Myocyte (in vitro differentiated cells): ENCODE measurements around the gene HHAT. TPM values are rescaled to one million over a fixed set of nuclear protein-coding genes. Genes with fewer than 3 reads are reported as not detected.

ENCODE experiments used
- DNase-seq: peaks from one replicate; pipeline ENCODE4 v3.0.0-alpha.2; 2012; ENCODE audit warnings: low read depth
- total RNA-seq: library from RNA; depleted of rRNA; stranded (reverse); fragments of >200 nt; gene quantifications from 2 replicates; pipeline ENCODE4 v1.2.3, GENCODE V29; 2014

The HHAT gene
- total RNA-seq, 1 donor from 2014 or later, result 24.8 TPM

DNA sequence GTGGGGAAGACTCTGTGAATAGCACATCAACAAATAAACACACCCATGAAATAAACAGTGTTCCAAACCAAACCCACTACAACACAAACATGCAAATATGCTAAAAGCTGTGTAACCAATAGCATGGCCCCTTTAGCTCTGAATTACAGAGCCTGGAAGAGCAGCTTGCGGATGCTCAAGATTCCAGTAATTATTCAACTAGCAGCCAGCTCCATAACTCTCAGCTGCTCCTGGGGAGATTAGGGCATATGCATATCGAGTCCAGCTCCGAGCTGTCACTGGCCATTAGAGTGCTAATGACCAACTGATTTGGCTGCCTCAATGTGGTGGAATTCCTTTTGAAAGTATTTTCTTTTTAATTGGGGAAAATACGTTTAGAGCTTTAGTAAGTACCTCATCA lies 207.1 kb downstream of the HHAT start:
- no peak for DNase-seq

DNA sequence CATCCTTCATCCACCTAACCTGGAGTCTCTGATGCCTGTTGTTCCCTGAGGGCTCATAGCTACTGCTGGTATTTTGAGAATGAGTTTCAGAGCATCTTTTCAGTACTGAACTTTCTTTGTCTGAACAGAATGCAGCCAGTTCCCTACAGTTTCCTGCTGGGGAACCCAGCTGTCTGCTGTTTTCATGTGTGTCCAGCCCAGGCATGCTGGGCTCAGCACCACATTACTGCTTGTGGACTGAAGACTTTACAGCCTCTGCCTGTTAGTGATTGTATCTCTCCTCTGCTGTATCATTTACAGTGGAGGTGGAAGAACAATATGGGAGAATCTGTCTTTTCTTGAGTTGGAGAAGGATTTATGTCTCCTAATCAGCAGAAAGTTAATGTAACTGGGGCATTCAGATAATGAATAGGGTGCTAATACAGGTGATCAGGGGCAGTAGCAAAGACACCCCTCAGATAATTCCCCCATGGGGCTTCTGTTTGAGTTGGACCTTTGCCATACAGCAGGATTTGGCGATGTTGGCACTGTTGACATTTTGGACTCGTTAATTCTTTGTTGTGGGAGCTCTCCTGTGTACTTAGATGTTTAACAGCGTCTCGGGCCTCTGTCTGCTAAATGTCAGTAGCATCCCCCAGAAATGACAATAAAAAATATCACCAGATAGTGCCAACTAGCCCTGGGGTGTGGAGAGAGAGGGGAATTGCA lies 207.7 kb downstream of the HHAT start:
- peak; percentile 59 for DNase-seq

DNA sequence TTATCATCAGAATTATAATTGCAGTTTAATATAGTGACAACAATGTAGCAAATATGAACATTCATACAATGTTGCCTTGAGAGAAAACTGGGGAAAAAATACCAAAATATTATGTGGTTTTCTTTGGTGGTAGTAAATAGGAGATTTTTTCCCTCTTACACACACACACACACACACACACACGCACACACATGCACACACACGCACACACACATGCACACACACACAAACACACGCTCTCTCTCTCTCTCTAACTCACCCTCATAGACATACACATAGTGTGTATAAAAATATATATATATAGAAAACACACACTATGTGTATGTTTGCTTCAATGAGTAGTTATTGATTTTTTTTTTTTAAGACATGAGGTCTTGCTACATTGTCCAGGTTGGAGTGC lies 211.6 kb downstream of the HHAT start:
- no peak for DNase-seq

DNA sequence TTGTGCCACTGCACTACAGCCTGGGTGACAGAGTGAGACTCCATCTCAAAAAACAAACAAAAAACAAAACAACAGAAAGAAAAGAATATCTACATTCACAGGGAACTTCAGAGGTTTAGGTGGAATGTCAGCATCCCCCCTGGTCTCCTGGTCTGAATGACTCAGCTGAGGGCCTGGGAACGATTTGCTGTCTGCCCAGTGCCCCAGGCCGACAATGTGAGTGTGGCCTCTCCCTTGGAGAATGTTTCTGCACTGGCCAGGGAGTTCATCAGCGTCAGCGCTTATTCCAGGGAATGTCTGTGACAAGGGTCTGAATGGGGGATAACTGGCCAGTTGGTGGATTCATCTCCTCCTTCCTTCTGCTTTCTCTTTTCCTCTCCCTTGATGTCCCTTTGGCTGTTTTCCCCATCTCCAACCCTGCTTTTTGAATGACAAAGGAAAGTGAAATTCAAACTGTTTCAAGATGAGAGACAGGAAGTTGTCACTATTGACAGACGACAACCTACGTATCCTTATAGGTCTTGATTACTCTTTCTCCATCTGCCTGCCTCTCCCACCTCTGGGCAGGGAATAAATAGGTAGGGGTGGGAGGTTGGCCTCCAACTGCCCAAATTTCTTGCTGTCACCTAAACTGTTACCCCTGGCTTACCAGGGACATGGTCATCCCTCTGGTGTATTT lies 213.1 kb downstream of the HHAT start:
- peak; percentile 50 for DNase-seq

DNA sequence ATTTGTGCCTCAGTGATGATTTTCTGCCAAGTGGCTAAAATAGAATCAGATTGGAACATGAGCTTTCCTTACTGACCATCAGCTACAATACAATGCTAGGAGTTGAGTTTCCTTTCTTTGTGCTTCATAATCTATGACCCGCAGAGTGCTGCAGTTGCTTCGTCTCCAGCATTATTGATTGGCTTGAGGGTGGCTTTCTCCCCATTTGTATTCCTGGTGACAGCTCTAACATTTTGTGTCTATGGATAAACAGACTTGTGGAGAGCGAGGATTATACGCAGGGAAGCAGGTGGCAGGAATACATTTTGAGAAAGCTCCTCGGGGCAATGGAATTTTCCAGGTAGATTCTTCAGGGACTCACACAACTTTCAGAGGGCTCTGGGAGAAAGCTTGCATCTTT lies 223.2 kb downstream of the HHAT start:
- no peak for DNase-seq

DNA sequence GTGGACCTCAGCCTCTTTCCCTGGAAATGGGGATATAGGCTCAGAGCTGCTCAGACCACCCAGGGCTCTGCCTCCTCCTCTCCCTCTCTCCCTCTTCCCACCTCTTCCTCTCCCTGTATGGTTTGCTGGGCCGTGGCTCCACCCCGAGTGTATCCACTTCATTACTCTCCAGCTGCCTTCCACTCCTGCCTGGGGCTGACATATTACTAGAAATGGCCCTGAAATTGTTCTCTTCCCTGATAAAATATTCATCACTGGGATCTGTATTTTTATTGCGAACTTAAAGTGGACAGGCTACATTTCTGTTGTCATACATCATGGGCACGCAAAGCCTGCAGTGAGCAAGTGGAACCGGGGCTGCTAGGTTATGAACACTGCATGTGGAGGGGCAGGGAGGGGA lies 225.0 kb downstream of the HHAT start:
- no peak for DNase-seq

DNA sequence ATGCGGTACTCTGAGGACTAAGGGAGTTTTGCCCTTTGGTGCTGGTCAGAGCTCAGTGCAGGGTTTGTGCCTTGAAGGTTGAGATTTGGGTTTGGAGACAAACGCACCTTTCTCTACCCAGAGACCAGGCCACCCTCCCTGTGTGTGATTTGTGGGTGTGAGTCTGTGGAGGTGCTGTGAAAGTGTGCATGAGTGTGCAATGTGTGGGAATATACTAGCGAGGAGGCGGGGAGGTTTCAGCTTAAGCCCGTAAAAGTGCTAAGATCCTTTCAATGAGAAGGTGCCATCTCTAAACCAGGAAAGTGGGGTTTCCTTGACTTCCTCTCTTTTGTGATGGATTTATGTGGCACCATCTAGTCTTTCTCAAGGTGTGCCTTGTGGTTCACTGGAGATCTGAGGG lies 225.7 kb downstream of the HHAT start:
- DNase-seq, result no peak

DNA sequence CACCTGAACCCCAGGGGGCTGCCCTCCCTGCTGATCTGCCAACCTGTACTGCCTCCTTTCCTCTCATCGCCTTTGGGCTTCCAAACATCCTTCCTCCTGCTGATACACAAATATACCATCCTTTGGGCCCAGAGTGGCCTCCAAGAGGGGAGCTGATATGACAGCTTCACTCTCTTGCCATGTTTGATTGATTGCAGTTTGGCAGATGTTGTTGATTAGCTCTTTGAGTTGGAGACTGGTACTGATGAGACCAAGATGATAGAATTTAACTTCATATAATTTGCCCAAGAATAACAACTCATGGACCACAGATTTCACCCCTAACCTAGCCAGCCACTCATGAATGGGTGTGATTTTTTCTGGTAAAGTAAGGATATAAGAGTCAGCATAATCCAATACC lies 227.8 kb downstream of the HHAT start:
- DNase-seq, result no peak

DNA sequence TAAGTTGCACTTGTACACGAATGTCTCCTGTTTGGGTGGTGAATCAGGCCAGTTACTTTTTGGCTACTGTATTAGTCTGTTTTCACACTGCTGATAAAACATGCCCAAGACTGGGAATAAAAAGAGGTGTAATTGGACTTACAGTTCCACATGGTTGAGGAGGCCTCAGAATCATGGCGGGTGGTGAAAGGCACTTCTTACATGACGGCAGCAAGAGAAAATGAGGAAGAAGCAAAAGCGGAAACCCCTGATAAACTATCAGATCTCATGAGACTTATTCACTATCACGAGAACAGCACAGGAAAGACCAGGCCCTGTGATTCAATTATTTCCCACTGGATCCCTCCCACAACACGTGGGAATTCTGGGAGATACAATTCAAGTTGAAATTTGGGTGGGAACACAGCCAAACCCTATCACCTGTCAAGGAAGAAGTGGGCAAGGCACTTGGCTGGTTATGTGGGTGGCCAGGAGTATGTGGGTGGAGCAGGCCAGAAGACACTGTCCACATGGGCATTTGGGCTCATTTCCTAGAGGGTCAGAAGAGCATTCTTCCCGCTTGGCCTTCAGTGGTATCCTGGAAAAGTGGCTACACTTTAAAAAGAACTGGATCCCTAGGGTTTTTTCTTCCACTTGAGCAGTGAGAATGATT lies 228.8 kb downstream of the HHAT start:
- peak; percentile 81 for DNase-seq

DNA sequence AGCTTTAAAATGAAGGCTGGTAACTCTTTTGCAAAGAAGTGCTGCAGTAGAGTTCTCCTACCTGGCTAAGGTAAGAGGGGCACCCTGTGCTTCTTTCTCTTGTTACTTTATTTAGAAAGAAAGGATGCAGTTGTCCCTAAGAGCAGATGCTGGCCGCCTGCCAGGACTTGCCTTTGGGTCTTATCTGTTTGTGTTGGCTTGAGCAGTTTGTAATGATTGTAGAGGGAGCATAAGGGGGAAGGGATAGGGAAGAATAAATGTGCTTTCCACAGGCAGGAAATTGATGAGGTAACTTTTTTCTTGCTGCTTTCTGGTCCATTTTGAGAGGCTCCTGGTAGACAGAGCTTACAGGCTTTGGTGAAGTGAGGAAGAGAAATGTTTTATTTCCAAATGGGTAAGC lies 229.6 kb downstream of the HHAT start:
- peak; percentile 47 for DNase-seq

DNA sequence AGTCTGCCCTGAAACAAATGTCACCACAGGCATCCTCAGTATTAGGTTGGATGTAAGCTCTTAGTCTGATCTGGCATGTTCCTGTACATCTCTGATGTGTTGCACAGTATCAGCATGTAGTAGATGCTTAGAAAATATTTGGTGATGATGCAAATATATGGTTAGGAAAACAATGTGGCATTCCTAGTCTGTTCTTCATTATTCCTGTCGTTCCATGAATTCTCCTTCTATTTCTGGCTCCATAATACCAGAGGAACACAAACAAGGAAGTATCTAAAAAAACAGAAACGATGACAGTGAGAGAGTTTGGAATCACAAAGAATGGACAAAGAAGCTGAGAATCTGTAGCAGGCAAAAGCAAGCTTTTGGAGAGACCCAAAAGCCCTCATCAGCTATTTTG lies 236.6 kb downstream of the HHAT start:
- DNase-seq, result no peak

DNA sequence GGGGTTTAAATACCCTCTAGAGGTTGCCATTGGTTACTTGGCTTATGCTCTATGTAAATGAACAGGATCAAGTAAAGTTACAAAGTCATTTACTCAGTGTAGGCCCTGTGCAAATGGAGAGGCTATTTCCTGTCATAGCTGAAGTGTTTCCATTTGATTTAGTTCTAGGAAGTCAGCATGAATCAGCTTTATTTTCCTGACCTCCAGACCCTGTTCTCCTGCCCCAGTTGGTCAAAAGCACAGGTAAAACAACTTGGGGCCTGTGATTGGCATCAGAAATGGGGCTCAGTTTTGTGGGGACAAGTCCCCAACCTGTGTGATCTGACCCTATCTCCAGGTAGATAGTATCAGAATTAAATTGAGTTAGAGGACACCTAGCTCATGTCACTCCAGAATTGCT lies 239.9 kb downstream of the HHAT start:
- no peak for DNase-seq

DNA sequence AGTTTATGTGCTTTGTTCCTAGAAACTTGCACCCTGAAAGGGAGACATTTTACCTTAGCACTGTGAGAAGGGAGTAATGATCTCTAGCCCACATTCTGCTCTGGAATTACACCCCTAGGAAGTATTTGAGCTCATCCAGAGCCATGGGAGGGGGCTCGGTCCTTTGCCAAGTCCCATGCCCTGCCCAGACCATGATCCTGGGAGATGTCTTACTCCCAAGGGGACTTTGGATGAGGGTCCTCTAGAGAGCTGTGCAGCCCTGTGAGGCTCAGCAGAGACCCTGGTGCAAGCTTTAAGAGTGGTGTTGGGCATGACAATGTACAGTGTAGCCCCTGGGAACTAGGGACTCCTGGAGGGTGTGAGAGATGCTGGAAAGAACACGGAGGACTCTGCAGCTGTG lies 241.4 kb downstream of the HHAT start:
- no peak for DNase-seq

DNA sequence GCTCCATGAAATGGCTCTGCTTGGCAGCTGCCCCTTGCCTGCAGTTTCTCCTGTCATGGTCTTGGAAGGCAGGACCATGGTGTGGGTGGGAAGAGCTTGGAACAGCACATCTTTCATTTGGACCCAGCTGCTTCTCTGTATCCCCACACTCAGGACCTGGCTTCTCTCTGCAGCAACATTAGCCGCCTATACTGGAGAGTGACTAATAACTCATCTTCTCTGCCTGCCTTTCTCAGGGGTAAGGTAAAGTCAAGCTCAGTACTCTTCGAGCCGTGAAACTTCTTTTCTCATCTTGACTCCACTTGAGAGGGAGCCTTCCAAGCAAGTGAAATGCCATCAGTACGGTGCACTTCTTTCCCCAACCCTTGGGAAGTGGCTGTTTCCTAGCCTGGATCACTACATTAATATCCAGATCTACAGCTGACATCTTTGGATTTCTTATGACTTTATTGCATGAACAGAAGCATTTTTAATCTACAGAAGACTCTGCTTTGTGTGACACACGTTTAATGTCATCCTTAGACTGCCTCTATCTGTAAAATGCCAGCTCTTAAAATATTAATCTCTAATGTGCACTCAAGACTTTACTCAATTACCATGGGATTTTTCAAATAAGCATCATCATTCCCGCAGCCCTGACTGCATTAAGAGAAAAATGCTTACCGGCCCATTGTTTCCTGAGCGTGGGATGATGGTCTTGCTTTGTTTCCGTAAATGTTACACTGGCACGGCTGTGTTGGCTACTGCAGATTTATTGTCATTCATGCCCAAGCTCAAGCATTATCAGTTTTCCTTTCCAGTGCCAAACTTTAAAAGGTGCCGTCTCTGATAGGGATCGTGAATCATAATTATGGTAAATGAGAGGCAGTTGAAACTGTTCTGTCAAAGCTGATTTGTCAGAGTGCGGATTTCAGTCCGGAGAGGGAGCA lies 242.9 kb downstream of the HHAT start:
- DNase-seq, result no peak

DNA sequence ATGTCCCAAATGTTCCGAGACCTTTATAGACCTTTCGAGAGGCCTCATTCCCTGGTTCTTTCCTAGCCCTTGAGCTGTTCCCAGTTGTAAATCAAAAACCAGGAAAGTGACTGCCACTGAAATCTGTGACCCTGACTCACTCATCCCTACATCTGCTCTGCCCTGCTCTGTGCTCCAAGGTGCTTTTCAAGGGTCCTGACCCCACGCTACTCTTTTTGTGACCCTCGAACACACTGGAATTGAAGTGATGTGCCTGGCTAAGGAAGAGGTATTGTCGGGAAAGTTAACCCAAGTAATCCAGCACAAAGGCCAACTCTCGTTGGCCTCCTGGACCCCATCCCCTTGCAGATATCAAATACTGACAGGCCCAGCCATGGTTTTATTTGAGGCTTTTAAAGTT lies 244.4 kb downstream of the HHAT start:
- DNase-seq, result no peak

DNA sequence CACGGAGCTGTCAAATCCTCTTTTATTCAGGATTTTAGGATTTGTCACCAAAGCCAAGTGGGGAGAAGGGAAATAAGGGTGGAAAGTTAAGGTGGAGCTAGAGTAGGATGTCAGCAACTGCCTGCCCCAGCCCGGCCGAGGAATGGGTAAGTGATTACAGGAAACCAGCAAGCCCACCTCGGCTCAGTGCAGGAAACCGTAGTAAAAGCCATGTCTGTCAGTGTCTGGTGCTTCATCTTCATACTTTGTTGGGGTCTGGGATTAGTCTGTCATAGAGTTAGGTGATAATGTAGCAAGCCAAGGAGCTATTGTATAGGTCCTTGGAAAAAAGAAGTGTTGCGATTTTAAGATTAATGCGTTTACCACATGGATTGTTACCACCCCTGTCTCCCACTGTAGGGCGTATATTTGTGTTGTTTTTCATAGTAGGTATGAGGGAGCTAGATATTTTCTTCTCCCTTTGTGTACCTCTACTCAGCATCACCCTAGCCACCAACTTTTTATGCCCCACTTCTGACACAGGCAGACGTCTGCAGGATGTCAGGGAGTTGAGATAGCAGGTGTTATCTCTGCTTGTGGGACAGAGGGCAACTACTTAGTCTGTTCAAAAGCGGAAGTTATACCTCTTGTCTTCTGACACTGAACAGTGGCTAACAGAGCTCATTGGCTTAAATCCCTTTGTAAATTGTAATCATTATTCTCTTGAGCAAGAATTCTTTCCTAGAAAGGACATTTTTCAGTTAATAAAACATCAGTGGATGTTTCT lies 253.7 kb downstream of the HHAT start:
- DNase-seq, result no peak

DNA sequence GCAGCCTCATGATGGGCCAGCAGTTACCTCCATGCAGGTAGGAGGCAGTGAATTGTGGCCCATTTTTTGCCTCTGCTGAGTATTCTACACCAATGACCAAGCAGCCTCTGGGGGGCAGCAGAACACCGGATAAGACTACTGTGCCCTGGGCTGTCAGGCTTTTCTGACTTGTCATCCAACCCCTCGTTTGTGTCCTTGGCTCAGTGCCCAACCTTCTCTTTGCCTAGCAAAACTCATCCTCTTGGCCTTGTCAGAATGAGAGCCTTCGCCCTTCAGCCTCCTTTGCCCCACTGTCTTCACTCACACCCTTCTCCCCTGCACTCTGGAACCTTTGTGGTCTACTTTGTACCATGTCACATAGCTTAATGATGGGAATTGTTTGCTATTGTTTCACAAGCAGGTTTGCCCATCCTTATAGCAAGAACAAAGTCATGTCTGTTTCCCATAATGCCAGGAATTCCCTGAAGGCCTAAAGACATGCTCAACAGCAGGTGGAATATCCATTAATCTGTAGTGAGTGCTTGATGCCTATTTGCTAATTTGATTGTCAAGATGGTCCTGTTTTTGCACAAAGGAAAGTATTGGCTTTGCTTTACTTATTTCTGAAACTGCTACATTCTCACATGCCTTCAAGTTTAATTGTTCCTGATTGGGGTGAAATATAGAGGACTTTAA lies 255.9 kb downstream of the HHAT start:
- peak; percentile 92 for DNase-seq

DNA sequence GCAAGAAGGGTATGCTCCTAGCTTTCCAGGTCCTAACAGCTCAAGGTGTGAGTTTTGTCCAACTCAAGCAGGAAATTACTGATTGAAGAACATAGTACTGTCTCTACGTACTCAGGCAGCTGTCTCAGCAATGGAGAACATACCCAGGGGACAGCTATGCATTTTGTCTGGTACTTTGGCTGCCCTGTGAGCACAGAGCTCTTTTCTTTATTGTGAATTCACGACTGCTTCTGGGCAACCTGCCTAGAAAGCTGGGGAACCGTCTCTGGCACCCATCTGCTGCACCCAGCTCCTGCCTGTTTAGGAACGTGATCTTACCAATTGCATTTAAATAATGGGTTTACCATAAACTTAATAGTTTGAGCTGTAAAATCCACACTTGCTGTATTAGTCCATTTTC lies 258.1 kb downstream of the HHAT start:
- no peak for DNase-seq

DNA sequence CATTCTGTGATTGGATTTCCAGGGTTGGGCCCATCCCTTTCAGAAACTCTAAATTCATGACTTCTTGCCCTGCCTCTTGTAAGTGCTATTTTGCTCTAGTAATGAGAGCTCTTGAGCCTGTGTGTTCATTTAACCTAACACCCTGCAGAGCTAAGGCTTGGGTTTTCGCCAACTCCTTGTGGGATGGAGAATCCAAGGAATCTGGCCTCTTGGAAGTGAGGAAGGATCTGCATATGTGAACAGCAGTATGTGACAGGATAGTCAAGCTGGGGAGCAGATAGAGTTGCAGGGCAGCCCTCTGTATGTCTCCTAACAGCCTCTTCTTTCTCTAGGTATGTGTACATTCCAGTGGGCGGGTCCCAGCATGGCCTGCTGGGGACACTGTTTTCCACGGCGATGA lies 258.9 kb downstream of the HHAT start:
- DNase-seq, result peak; percentile 82

DNA sequence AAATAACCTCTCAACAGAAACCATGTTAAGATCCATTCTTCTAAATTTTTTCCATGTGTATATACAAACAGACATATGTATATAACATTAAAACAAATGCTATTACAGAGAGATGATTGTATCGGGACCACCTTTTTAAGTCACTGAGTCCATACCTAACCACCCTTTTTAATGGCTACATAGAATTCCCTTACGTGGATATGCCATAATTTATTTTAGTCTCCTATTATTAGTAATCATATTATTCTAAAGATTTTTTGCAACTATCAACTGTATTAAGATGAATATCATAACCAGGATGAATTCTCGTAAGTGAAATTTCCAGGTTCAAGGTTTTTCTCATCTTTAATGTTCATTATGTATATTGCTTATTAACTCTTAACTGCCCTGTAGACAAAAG lies 259.7 kb downstream of the HHAT start:
- no peak for DNase-seq
